HepG2 (cell line): ENCODE measurements around the gene RPL39. TPM values are rescaled to one million over a fixed set of nuclear protein-coding genes. Genes with fewer than 3 reads are reported as not detected.

ENCODE experiments used
- GTF2F1 ChIP-seq: fragments of 150-350 bp; IDR thresholded peaks from 2 replicates; pipeline ENCODE4 v1.6.1; 2014; ENCODE audit warnings: low read length
- HDAC2 ChIP-seq: sonication (generic); formaldehyde crosslinking; IDR thresholded peaks from 2 replicates; pipeline ENCODE4 v1.4.0; 2020; ENCODE audit warnings: missing genetic modification reagents
- IRX3 ChIP-seq: sonication (generic); formaldehyde crosslinking; IDR thresholded peaks from 2 replicates; pipeline ENCODE4 v1.8.1; 2023; ENCODE audit warnings: mild to moderate bottlenecking, low read depth, missing genetic modification reagents, borderline replicate concordance
- MED1 ChIP-seq: sonication (generic); formaldehyde crosslinking; IDR thresholded peaks from 2 replicates; pipeline ENCODE4 v1.4.0; 2020; ENCODE audit warnings: missing genetic modification reagents
- POLR2A ChIP-seq, 2 experiments: IDR thresholded peaks; 2 replicates each; pipeline ENCODE4 v1.6.1; 2011; ENCODE audit warnings: low read depth in 2 of 2, low read length in 2 of 2, mild to moderate bottlenecking in 1 of 2, moderate library complexity in 1 of 2; ENCODE audit not compliant: insufficient read depth in 1 of 2
- SIN3B ChIP-seq: fragments of 150-350 bp; IDR thresholded peaks from 2 replicates; pipeline ENCODE4 v1.6.1; 2014; ENCODE audit warnings: low read length
- TBX2 ChIP-seq: sonication (generic); formaldehyde crosslinking; IDR thresholded peaks from 2 replicates; pipeline ENCODE4 v1.5.0; 2020; ENCODE audit warnings: missing genetic modification reagents, mild to moderate bottlenecking, borderline replicate concordance
- ZFP41 ChIP-seq: sonication (generic); formaldehyde crosslinking; IDR thresholded peaks from 2 replicates; pipeline ENCODE4 v1.4.0; 2020; ENCODE audit warnings: mild to moderate bottlenecking, missing genetic modification reagents, borderline replicate concordance
- ZFP62 ChIP-seq: sonication (generic); formaldehyde crosslinking; IDR thresholded peaks from 2 replicates; pipeline ENCODE4 v1.4.0; 2020; ENCODE audit warnings: missing genetic modification reagents
- ZNF17 ChIP-seq: sonication (generic); formaldehyde crosslinking; IDR thresholded peaks from 2 replicates; pipeline ENCODE4 v1.5.0; 2020; ENCODE audit warnings: mild to moderate bottlenecking, missing genetic modification reagents
- ZNF674 ChIP-seq: sonication (generic); formaldehyde crosslinking; IDR thresholded peaks from 2 replicates; pipeline ENCODE4 v1.5.0; 2020; ENCODE audit warnings: low read depth, mild to moderate bottlenecking, missing genetic modification reagents
- polyA plus RNA-seq, 8 experiments: library from polyadenylated mRNA; depleted of rRNA in 3 of 8; stranded (reverse) in 7 of 8; unstranded in 1 of 8; fragments of >200 nt; fragmentation: Illumina TruSeq in 4 of 8; extraction: Trizol in 4 of 8; gene quantifications; 2 replicates each; pipeline versions ENCODE4 v1.2.1 to v1.2.3, GENCODE V29; 2011 to 2016; ENCODE audit warnings: low read depth in 4 of 8, missing spikeins in 1 of 8, mixed read lengths in 1 of 8; ENCODE audit not compliant: insufficient read depth in 1 of 8
- total RNA-seq, 5 experiments: library from RNA; depleted of rRNA; stranded (reverse); fragments of >200 nt; fragmentation: Illumina TruSeq; extraction: Trizol; gene quantifications; 2 replicates each; pipeline ENCODE4 v1.2.3, GENCODE V29; 2016; ENCODE audit warnings: low read depth in 1 of 5
- TF ChIP-seq, protein P1 (sequence below): sonication (generic); formaldehyde crosslinking; IDR thresholded peaks from 2 replicates; pipeline ENCODE4 v1.5.0; 2020; ENCODE audit warnings: missing genetic modification reagents
- TF ChIP-seq, protein P2 (sequence below): sonication (generic); formaldehyde crosslinking; IDR thresholded peaks from 2 replicates; pipeline ENCODE4 v1.5.1; 2020; ENCODE audit warnings: missing genetic modification reagents, mild to moderate bottlenecking, borderline replicate concordance

Gene RPL39
- total and polyA plus RNA-seq, 2 of the 13 experiments (the other 11 are each of a cell fraction or from before 2014, with no cell fraction given), result 2,312 to 3,547 TPM

DNA sequence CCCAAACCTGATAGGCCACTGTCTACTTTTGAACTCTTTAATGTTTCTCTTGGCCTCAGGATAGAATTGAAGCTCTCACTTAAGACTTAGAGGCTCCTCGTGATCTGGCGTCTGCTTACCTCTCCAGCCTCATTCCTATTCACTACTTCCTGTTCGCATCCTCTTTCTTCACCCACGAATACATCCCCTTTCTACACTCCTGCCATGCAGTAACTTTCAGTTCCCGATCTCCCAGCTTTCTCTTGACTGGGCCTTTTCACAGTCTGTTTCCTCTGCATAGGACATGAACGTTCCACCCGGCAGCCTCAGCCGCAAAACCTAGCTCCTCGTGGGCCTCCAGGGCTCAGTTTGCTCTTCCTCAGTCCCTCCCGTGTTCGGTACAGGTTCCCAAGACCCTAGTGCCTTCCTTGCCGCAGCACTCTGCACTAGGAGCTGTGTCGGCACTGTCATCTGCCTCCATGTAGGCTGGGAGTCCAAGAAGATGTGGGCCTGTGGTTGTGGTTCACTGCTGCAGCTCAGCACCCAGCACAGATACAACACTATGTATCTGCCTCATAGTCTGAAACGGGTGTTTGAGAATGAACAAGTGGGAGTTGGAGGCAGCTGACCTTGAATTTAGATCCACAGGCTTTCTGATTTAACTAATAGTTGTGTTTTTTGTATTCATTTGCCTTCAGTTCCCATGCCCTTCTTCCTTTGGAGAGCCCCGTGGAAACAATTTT lies 15.8 kb downstream of the RPL39 start (continued):
- TF ChIP-seq, protein P1, sequence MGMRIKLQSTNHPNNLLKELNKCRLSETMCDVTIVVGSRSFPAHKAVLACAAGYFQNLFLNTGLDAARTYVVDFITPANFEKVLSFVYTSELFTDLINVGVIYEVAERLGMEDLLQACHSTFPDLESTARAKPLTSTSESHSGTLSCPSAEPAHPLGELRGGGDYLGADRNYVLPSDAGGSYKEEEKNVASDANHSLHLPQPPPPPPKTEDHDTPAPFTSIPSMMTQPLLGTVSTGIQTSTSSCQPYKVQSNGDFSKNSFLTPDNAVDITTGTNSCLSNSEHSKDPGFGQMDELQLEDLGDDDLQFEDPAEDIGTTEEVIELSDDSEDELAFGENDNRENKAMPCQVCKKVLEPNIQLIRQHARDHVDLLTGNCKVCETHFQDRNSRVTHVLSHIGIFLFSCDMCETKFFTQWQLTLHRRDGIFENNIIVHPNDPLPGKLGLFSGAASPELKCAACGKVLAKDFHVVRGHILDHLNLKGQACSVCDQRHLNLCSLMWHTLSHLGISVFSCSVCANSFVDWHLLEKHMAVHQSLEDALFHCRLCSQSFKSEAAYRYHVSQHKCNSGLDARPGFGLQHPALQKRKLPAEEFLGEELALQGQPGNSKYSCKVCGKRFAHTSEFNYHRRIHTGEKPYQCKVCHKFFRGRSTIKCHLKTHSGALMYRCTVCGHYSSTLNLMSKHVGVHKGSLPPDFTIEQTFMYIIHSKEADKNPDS (CRISPR knock-in tag), result no peak
- TF ChIP-seq GTF2F1 (no peak), ZNF674 (CRISPR knock-in tag) (no peak), ZNF17 (CRISPR knock-in tag) (no peak), ZFP62 (CRISPR knock-in tag) (no peak), POLR2A (IDR thresholded peaks at IDR 0.05; ENCODE audit: insufficient read depth in 1 of 2, low read depth in 2 of 2, low read length in 2 of 2) (no peak), SIN3B (no peak), MED1 (no peak), ZFP41 (CRISPR knock-in tag) (no peak), TBX2 (CRISPR knock-in tag) (no peak), HDAC2 (CRISPR knock-in tag) (no peak), IRX3 (no peak)
- TF ChIP-seq, protein P2, sequence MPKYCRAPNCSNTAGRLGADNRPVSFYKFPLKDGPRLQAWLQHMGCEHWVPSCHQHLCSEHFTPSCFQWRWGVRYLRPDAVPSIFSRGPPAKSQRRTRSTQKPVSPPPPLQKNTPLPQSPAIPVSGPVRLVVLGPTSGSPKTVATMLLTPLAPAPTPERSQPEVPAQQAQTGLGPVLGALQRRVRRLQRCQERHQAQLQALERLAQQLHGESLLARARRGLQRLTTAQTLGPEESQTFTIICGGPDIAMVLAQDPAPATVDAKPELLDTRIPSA (CRISPR knock-in tag), result no peak
